Measurements from ENCODE around the gene RPL23.
A peak's percentile ranks its signal among the peaks of the same experiment; 100 is the strongest.
"Not testable (repeated sequence)": the region's sequence is repeated elsewhere in the genome, so short reads cannot be mapped to it uniquely, and the experiment has no call there.

The RPL23 gene

GRCh38 chr17:38867179-38867967, 13.9 kb upstream of the RPL23 start:
- DNase-seq: peak; percentile 86

GRCh38 chr17:38864636-38865398, 11.3 kb upstream of the RPL23 start:
- no peak for DNase-seq

GRCh38 chr17:38861399-38861843, 7.9 kb upstream of the RPL23 start:
- no peak for DNase-seq

- DNase-seq: no peak
Observed at GRCh38 chr17:38857271-38857670, 3.8 kb upstream of the RPL23 start.

- not testable (repeated sequence) for DNase-seq
Observed at GRCh38 chr17:38855101-38855714, 1.7 kb upstream of the RPL23 start.

- no peak for DNase-seq
Observed at GRCh38 chr17:38852771-38853291, 690 bp downstream of the RPL23 start.

- DNase-seq: no peak
Observed at GRCh38 chr17:38851434-38851833, 2.1 kb downstream of the RPL23 start.

GRCh38 chr17:38850374-38850773, 3.1 kb downstream of the RPL23 start:
- DNase-seq: no peak

- DNase-seq: no peak
Observed at GRCh38 chr17:38848939-38849605, 4.4 kb downstream of the RPL23 start.

GRCh38 chr17:38848557-38848891, 5.0 kb downstream of the RPL23 start:
- no peak for DNase-seq

- no peak for DNase-seq
Observed at GRCh38 chr17:38844261-38844757, 9.2 kb downstream of the RPL23 start.

- DNase-seq: no peak
Observed at GRCh38 chr17:38825762-38826247, 27.7 kb downstream of the RPL23 start.

GRCh38 chr17:38824899-38825761, 28.4 kb downstream of the RPL23 start, which contains the start of gene CWC25:
CWC25 (minus strand) TSS chr17:38825321; CDS start chr17:38825183, 138 bp downstream.
- DNase-seq: peak; percentile 100

GRCh38 chr17:38815576-38816193, 37.8 kb downstream of the RPL23 start:
- DNase-seq: no peak

- DNase-seq: no peak
Observed at GRCh38 chr17:38809828-38810227, 43.7 kb downstream of the RPL23 start.

GRCh38 chr17:38800237-38800760, 53.2 kb downstream of the RPL23 start:
- no peak for DNase-seq

GRCh38 chr17:38799501-38800236, 53.9 kb downstream of the RPL23 start, which contains the start of gene PIP4K2B:
PIP4K2B (minus strand) TSS chr17:38799556; CDS start chr17:38799424, 132 bp downstream.
- DNase-seq: peak; percentile 98

GRCh38 chr17:38798614-38799500, 54.7 kb downstream of the RPL23 start:
- DNase-seq: peak; percentile 75

Measured in retina (tissue), 1 donor.